ENCODE results near the gene THYN1. TPM values are rescaled to one million over a fixed set of nuclear protein-coding genes. Genes with fewer than 3 reads are reported as not detected.
"Not testable (repeated sequence)": the region's sequence is repeated elsewhere in the genome, so short reads cannot be mapped to it uniquely, and the experiment has no call there.

The THYN1 gene
- total and polyA plus RNA-seq, 12 donors = 32.8 to 91.0 (median 48.6) TPM

DNA sequence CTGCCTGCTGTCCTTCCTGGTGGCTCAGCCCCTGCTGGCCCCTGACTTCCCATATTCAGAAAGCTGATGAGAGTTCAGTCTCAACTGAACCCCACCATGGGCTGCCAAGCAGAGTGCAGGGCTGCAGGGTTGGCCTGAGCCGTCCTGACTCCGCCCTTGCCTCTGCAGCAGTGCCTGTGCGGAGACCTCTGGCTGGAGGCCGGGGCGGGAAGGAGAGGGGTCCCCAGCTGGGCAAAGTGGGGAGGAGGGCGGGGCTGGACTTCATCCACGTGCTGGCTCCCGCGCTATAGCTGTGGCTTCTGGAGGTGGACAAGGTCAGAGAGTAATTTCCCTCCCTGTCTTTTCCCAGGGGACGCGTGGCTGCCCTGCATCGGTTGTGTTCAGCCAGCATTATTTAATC lies 36.6 kb upstream of the THYN1 start:
- no peak for DNase-seq
- H3K27me3 ChIP-seq = no peaks in the 10 kb centered on the region
- intact Hi-C loops (cut with DNase I) = no loop called here
- no peak overlapping the region for H3K4me3 ChIP-seq
- H3K9me3 ChIP-seq (replicated peaks in 1 of 3) = no peaks in the 10 kb centered on the region
- no peaks in the 10 kb centered on the region for H3K36me3 ChIP-seq (replicated peaks in 1 of 2)
- TF ChIP-seq CTCF (IDR thresholded peaks at IDR 0.05) (no peak), POLR2A (IDR thresholded peaks at IDR 0.05) (no peak)
- WGBS, 4 donors = 53 to 64% (median 57%) methylated on average over 9 to 12 of the region's 12 CpGs
- H3K27ac ChIP-seq = no peak overlapping the region
- H3K4me1 ChIP-seq (replicated peaks in 1 of 2) = no peaks in the 10 kb centered on the region

- Histone ChIP-seq H3K27ac (no peak overlapping the region), H3K9me3 (replicated peaks in 1 of 3) (no peaks in the 10 kb centered on the region), H3K4me1 (replicated peaks in 1 of 2) (no peaks in the 10 kb centered on the region), H3K27me3 (no peaks in the 10 kb centered on the region), H3K4me3 (no peak overlapping the region), H3K36me3 (replicated peaks in 1 of 2) (no peaks in the 10 kb centered on the region)
- TF ChIP-seq CTCF (IDR thresholded peaks at IDR 0.05) (no peak), POLR2A (IDR thresholded peaks at IDR 0.05) (no peak)
- DNase-seq = no peak
- intact Hi-C loops (cut with DNase I) = no loop called here
- WGBS, 4 donors = 57 to 84% (median 83%) methylated on average over 4 of the region's 4 CpGs
These were observed 36.0 kb upstream of the THYN1 start for GRCh38 chr11:134289167-134289566.

DNA sequence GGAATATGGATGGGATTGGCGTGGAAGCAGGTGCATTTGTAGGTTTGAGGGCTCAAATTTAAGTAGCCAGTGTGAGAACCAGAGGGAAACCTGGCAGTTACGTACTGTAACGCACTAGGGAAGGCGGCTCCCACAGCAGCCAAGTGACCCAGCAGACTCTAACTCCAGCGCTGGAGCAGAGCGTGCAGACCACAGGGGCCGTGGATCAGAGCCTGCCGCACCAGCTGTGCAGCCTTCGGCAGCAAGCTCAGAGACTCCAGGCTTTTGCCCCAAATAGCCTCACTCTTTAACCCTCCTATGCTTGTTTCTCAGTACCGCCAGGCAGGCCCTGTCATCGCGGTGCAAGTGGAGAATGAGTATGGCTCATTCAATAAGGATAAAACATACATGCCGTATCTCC lies 35.3 kb upstream of the THYN1 start:
- no peaks in the 10 kb centered on the region for H3K9me3 ChIP-seq (replicated peaks in 1 of 3)
- no peak for DNase-seq
- no peak overlapping the region for H3K4me3 ChIP-seq
- H3K27me3 ChIP-seq = no peaks in the 10 kb centered on the region
- TF ChIP-seq CTCF (IDR thresholded peaks at IDR 0.05) (no peak), POLR2A (IDR thresholded peaks at IDR 0.05) (no peak)
- H3K36me3 ChIP-seq (replicated peaks in 1 of 2) = no peaks in the 10 kb centered on the region
- no peaks in the 10 kb centered on the region for H3K4me1 ChIP-seq (replicated peaks in 1 of 2)
- intact Hi-C loops (cut with DNase I) = no loop called here
- no peak overlapping the region for H3K27ac ChIP-seq
- 90 to 96% (median 93%) methylated on average over 12 to 13 of the region's 13 CpGs for whole genome bisulfite sequencing, 4 donors

DNA sequence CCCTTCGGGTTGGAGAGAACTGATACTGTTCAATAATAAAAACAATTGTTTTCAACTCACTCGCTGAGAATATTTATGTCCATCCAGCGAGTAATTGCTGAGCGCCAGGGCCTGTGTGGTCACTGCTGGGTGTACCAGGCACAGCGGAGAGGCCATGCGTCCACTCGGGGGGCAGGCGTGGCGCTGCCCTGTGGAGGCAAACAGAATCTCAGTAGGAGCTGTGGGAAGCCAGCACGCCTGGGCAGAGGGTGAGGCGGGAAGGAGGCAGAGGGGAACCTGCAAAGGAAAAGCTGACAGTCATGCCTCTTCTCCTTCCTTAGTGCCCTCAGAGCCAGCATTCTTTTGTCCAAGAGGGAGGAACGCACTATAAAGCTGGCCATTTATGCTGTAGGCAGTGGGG lies 34.4 kb upstream of the THYN1 start:
- no peaks in the 10 kb centered on the region for H3K27me3 ChIP-seq
- H3K4me1 ChIP-seq (replicated peaks in 1 of 2) = no peaks in the 10 kb centered on the region
- intact Hi-C loops (cut with DNase I) = no loop called here
- no peak for DNase-seq
- no peak overlapping the region for H3K4me3 ChIP-seq
- no peaks in the 10 kb centered on the region for H3K36me3 ChIP-seq (replicated peaks in 1 of 2)
- 84 to 93% (median 88%) methylated on average over 12 of the region's 12 CpGs for WGBS, 4 donors
- H3K9me3 ChIP-seq (replicated peaks in 1 of 3) = no peaks in the 10 kb centered on the region
- no peak overlapping the region for H3K27ac ChIP-seq
- TF ChIP-seq CTCF (IDR thresholded peaks at IDR 0.05) (no peak), POLR2A (IDR thresholded peaks at IDR 0.05) (no peak)

- H3K9me3 ChIP-seq (replicated peaks in 1 of 3); H3K36me3 ChIP-seq (replicated peaks in 1 of 2); H3K27ac ChIP-seq; intact Hi-C loops (cut with DNase I); H3K4me1 ChIP-seq (replicated peaks in 1 of 2); H3K4me3 ChIP-seq; DNase-seq; H3K27me3 ChIP-seq: not testable (repeated sequence)
- 86 to 88% (median 87%) methylated on average over 5 of the region's 5 CpGs for WGBS, 4 donors
These were observed 31.2 kb upstream of the THYN1 start for GRCh38 chr11:134284349-134284748.

Data from adrenal gland (tissue), 12 donors.